ENCODE results near the gene PDE3A. TPM values are rescaled to one million over a fixed set of nuclear protein-coding genes. Genes with fewer than 3 reads are reported as not detected.

Gene PDE3A
- total RNA-seq, 6 experiments from 2014 or later: 0.02 to 0.07 (median 0.03) TPM; not detected in 3

GRCh38 chr12:20628999-20629398 is 260.7 kb downstream of the PDE3A start:
- peaks cover 7% of the 10 kb centered on the region; the same call in 1 of the 2 replicates for H3K27me3 Mint-ChIP-seq (ENCODE audit: insufficient read depth)

DNA sequence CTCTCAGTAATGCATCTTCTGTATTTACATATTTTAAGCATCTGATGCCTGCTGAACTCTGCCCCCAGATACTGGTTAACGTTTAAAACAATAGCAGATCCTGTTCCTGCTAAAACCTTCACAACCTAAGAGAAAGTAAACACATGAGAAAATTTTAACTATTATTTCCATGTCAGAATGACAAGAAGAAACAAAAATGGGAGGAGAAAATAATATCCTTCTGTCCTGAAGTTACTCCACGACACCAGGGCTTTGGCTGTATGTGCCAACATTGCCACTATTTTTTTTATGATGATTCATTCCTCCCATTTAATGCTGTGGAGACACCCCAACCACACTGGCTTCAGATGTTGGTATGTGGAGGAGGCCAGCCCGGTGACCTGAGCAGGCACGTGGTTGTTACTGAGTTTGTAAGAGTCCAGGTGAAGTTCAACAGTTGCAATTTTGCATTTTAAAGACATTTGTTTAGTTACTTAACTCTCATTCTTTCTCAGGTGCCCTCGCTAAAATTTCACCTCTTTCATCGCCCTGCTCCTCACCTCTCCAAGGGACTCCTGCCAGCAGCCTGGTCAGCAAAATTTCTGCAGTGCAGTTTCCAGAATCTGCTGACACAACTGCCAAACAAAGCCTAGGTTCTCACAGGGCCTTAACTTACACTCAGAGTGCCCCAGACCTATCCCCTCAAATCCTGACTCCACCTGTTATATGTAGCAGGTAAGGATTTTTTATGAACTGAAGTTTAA is 261.2 kb downstream of the PDE3A start:
- Mint-ChIP-seq H3K27me3 (ENCODE audit: insufficient read depth) (peaks cover 7% of the 10 kb centered on the region), H3K9me3 (no peaks in the 10 kb centered on the region), H3K36me3 (ENCODE audit: low read depth) (no peaks in the 10 kb centered on the region), H3K4me1 (ENCODE audit: low read depth) (peaks cover 15% of the 10 kb centered on the region; the same call in 1 of the 2 replicates), H3K4me3 (no peak overlapping the region), H3K27ac (no peak overlapping the region)
- peak; percentile 1 for DNase-seq
- no peak for TF ChIP-seq CTCF (IDR thresholded peaks at IDR 0.05)

More at GRCh38 chr12:20628999-20629398, 260.7 kb downstream of the PDE3A start:
- Mint-ChIP-seq H3K27ac (no peak overlapping the region), H3K36me3 (ENCODE audit: low read depth) (no peaks in the 10 kb centered on the region), H3K9me3 (no peaks in the 10 kb centered on the region), H3K4me1 (ENCODE audit: low read depth) (peaks cover 15% of the 10 kb centered on the region; the same call in 1 of the 2 replicates), H3K4me3 (no peak overlapping the region)
- no peak for TF ChIP-seq CTCF (IDR thresholded peaks at IDR 0.05)
- DNase-seq: no peak

DNA sequence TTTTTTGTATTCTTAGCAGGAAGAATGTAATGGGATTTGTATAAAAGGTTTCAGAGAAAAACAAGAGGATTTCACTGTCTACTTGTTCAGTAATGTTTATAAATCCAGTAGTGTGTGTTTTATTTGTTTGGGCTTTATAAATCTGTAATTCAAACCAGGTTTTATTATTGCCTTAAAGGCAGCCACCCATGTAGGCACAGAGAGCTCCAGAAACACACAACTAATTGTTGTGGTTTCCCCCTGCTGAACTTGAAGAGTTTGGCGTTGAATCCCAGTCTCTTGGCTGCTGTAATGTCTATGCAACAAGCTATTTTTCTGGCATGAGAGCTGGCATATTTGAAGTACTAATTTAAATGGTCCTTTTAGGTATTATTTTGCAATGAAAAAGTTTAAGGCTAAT is 263.4 kb downstream of the PDE3A start:
- peaks cover 15% of the 10 kb centered on the region; the same call in 1 of the 2 replicates for H3K4me1 Mint-ChIP-seq (ENCODE audit: low read depth)

GRCh38 chr12:20641106-20641505 is 272.8 kb downstream of the PDE3A start:
- Mint-ChIP-seq H3K4me1 (ENCODE audit: low read depth) (no peaks in the 10 kb centered on the region), H3K36me3 (ENCODE audit: low read depth) (no peaks in the 10 kb centered on the region), H3K27ac (no peak overlapping the region), H3K27me3 (ENCODE audit: insufficient read depth) (no peaks in the 10 kb centered on the region; the same call in 1 of the 2 replicates), H3K4me3 (no peak overlapping the region), H3K9me3 (no peaks in the 10 kb centered on the region)
- DNase-seq: no peak
- no peak for TF ChIP-seq CTCF (IDR thresholded peaks at IDR 0.05)

More for the DNA sequence above, 263.4 kb downstream of the PDE3A start:
- Mint-ChIP-seq H3K9me3 (no peaks in the 10 kb centered on the region), H3K36me3 (ENCODE audit: low read depth) (no peaks in the 10 kb centered on the region), H3K27ac (no peak overlapping the region), H3K4me3 (no peak overlapping the region), H3K27me3 (ENCODE audit: insufficient read depth) (peaks cover 7% of the 10 kb centered on the region)
- no peak for DNase-seq
- no peak for TF ChIP-seq CTCF (IDR thresholded peaks at IDR 0.05)

DNA sequence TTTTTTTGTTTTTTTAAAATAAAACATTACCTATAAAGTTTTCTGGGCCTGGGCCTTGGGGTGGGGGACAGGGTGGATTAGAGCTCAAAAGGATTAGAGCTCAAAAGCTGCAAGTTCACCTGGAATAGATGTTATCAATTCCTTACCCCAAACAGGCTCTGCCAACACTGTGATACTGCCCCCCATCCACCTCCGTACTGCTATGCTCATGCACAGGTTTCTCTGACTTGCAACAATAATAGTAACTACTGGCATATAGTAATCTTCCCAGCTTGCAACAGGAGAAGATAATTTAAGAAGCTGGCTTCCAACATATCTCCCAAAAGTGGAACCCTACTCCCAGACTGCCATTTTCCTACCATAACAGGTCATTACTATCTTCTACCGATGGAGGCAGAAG is 275.5 kb downstream of the PDE3A start:
- peaks cover 5% of the 10 kb centered on the region; the same call in 1 of the 2 replicates for H3K4me1 Mint-ChIP-seq (ENCODE audit: low read depth)
- no peak overlapping the region for H3K4me3 Mint-ChIP-seq
- no peak for DNase-seq
- no peak for TF ChIP-seq CTCF (IDR thresholded peaks at IDR 0.05)
- H3K36me3 Mint-ChIP-seq (ENCODE audit: low read depth): no peaks in the 10 kb centered on the region
- no peak overlapping the region for H3K27ac Mint-ChIP-seq
- H3K9me3 Mint-ChIP-seq: no peaks in the 10 kb centered on the region
- H3K27me3 Mint-ChIP-seq (ENCODE audit: insufficient read depth): no peaks in the 10 kb centered on the region; the same call in 1 of the 2 replicates

All from HFFc6 (cell line).